Panc1 (cell line): ENCODE results near the gene PDCD2L. TPM values are rescaled to one million over a fixed set of nuclear protein-coding genes. Genes with fewer than 3 reads are reported as not detected.
"Not testable (repeated sequence)": the region's sequence is repeated elsewhere in the genome, so short reads cannot be mapped to it uniquely, and the experiment has no call there.

Experiments used
- ATAC-seq: fragments of 200-7000 bp; cut with Tn5 transposase; 2 replicates; pipeline ENCODE4 v1.9.1; 2020; ENCODE audit warnings: mild to moderate bottlenecking, moderate library complexity
- BruUV-seq: library from RNA; stranded (reverse); fragments of 400-500 nt; replicated peaks from 2 replicates; lab custom pipeline; 2021; lab: Mats Ljungman, UMichigan
- CTCF ChIA-PET: fragments of 300-600 bp; sonication (Branson Sonifier 250); formaldehyde crosslinking; loops from one replicate; lab custom pipeline; 2022; ENCODE audit warnings: antibody characterized with exemption; lab: Charles Lee
- POLR2A ChIA-PET: fragments of 300-600 bp; sonication (Branson Sonifier 250); formaldehyde crosslinking; loops from one replicate; lab custom pipeline; 2022; ENCODE audit warnings: antibody characterized with exemption; lab: Charles Lee
- DNase-seq: peaks from one replicate; pipeline ENCODE4 v3.0.0-alpha.2; 2010; ENCODE audit warnings: low read depth, low spot score
- H3K27ac ChIP-seq: 2 replicates; pipeline ENCODE4 v1.5.1; 2011; ENCODE audit warnings: mild to moderate bottlenecking, low read length, inconsistent platforms
- H3K27me3 ChIP-seq: fragments of 200-500 bp; sonication (Bioruptor generic); 2 replicates; pipeline ENCODE4 v1.6.0; 2014; ENCODE audit warnings: low read length, inconsistent platforms; ENCODE audit not compliant: control insufficient read depth, insufficient read depth
- H3K36me3 ChIP-seq: fragments of 200-500 bp; sonication (Bioruptor generic); 2 replicates; pipeline ENCODE4 v1.5.1; 2014; ENCODE audit warnings: inconsistent platforms, mild to moderate bottlenecking, low read length, moderate library complexity; ENCODE audit not compliant: control insufficient read depth, insufficient read depth
- H3K4me1 ChIP-seq: 2 replicates; pipeline ENCODE4 v1.5.1; 2011; ENCODE audit warnings: inconsistent platforms, mild to moderate bottlenecking, low read length, moderate library complexity; ENCODE audit not compliant: control insufficient read depth, insufficient read depth
- H3K4me3 ChIP-seq, 2 experiments: 2 replicates each; pipeline ENCODE4 v1.5.1; 2011 to 2012; ENCODE audit warnings: low read depth in 2 of 2, low read length in 2 of 2, mild to moderate bottlenecking in 2 of 2, inconsistent platforms in 1 of 2, moderate library complexity in 1 of 2
- H3K9me3 ChIP-seq: fragments of 200-500 bp; sonication (Bioruptor generic); 2 replicates; pipeline ENCODE4 v1.5.1; 2014; ENCODE audit warnings: low read depth, mild to moderate bottlenecking, inconsistent platforms, low read length, moderate library complexity; ENCODE audit not compliant: control insufficient read depth, insufficient read depth
- POLR2AphosphoS5 ChIP-seq: IDR thresholded peaks from 2 replicates; pipeline ENCODE4 v1.6.1; 2012; ENCODE audit warnings: mild to moderate bottlenecking, low read depth, low read length, moderate library complexity
- SIN3A ChIP-seq: IDR thresholded peaks from 2 replicates; pipeline ENCODE4 v1.6.1; 2012; ENCODE audit warnings: low read depth, mild to moderate bottlenecking, low read length, moderate library complexity, borderline replicate concordance; ENCODE audit not compliant: insufficient read depth
- TCF7L2 ChIP-seq: IDR thresholded peaks from 2 replicates; pipeline ENCODE4 v1.6.1; 2011; ENCODE audit warnings: mild to moderate bottlenecking, low read depth, low read length, inconsistent platforms
- in situ Hi-C: cut with HindIII; loops from 2 replicates; pipeline ENCODE4 v1.10.0; 2016; ENCODE audit warnings: low sequenced_read_pairs, low pct_unique_long_range_greater_than_20kb
- intact Hi-C: fragments of 100-400 bp; cut with micrococcal nuclease; formaldehyde crosslinking; loops from one replicate; pipeline ENCODE4 v1.10.0; 2022; ENCODE audit not compliant: unreplicated experiment
- total RNA-seq: library from RNA; stranded (reverse); gene quantifications from one replicate; pipeline ENCODE4 v1.2.1, GENCODE V29; 2021; ENCODE audit not compliant: unreplicated experiment
- TF ChIP-seq, protein P1 (sequence below): fragments of 450-650 bp; IDR thresholded peaks from 2 replicates; pipeline ENCODE4 v1.5.1; 2017; ENCODE audit warnings: mild to moderate bottlenecking
- TF ChIP-seq, protein P2 (sequence below), 2 experiments: IDR thresholded peaks; 2 replicates each; pipeline ENCODE4 v1.6.1; 2011 to 2012; ENCODE audit warnings: low read depth in 2 of 2, control low read depth in 1 of 2, low read length in 1 of 2, mild to moderate bottlenecking in 1 of 2, moderate library complexity in 1 of 2; ENCODE audit not compliant: insufficient read depth in 1 of 2

Gene PDCD2L
- total RNA-seq, 1 experiment from 2014 or later: 36.4 TPM

DNA sequence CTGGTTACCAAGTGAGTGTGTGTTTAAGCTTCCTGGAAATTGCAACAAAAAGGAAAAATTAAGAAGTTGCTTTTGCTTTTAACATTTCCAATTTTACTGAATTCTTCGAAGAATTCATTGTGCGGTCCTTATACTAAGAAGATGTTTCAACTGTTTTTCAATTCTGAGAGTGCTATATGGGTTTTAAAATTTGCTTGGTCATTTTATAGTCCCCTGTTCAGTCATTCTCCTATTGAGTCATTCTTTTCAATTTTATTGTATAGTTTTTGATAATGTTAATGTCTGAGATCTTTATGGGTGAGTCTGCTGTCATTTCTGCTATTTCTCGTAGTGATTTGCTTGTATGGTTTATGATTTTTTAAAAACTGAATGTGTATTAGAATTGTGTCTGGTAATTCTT is 50.5 kb downstream of the PDCD2L start:
- TF ChIP-seq POLR2AphosphoS5: no peak

DNA sequence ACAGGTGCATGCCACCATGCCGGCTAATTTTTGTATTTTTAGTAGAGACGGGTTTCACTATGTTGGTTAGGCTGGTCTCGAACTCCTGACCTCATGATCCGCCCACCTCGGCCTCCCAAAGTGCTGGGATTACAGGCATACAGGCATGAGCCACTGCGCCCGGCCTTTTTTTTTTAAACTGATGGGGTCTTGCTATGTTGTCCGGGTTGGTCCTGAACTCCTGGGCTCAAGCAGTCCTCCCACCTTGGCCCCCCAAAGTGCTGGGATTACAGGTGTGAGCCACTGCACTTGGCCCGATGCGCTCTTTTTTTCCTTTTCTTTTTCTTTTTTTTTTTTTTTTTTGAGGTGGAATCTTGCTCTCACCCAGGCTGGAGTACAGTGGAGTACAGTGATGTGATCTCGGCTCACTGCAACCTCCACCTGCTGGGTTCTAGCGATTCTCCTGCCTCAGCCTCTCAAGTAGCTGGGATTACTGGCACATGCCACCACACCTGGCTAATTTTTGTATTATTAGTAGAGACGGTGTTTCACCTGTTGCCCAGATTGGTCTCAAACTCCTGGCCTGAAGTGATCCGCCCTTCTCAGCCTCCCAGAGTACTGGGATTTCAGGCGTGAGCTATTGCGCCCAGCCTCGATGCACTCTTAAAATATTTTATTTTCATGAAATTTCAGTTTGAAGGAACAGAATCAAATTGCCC is 51.7 kb downstream of the PDCD2L start:
- H3K4me3 ChIP-seq, H3K9me3 ChIP-seq, POLR2A ChIA-PET, BruUV-seq, intact Hi-C loops, H3K4me1 ChIP-seq, in situ Hi-C loops, H3K27me3 ChIP-seq, CTCF ChIA-PET, DNase-seq, ATAC-seq, H3K27ac ChIP-seq: not testable (repeated sequence)
- H3K36me3 ChIP-seq: peaks cover 63% of the 10 kb centered on the region

More for the DNA sequence above, 50.5 kb downstream of the PDCD2L start:
- H3K27me3 ChIP-seq: no peaks in the 10 kb centered on the region
- in situ Hi-C loops: no loop called here
- H3K4me3 ChIP-seq: no peak overlapping the region
- no peaks in the 10 kb centered on the region for H3K9me3 ChIP-seq
- intact Hi-C loops: no loop called here
- POLR2A ChIA-PET: no interaction called here
- BruUV-seq: TSS peak; percentile 24
- no peak overlapping the region for H3K27ac ChIP-seq
- H3K4me1 ChIP-seq: no peaks in the 10 kb centered on the region
- CTCF ChIA-PET: interaction anchor here (0.6 kb wide), 1 partner anchor 11 kb away, joined by 10 read pairs; no protein-coding TSS in a partner anchor
- peaks cover 53% of the 10 kb centered on the region for H3K36me3 ChIP-seq
- DNase-seq: no peak
- no peak for ATAC-seq

DNA sequence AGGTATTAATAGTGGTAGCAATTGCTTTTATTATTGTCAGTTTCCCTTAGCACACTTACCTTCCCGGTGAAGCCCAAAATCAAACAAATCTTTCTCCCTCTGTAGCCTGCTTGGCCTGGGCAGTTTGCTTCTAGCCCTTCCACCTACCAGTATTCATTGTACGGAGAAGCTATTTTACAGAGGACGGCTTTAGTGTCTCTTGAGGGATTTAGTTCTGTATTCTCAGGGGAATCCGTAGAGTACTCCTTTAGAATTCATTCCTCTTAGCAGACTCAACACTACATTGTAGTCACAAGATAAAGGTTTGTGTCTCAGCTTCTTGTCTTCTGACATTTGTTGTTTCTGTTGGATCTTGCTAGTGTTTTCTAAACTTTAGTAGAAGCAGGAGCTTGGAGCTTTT is 53.2 kb downstream of the PDCD2L start:
- no TSS peak for BruUV-seq

More for the DNA sequence above, 53.2 kb downstream of the PDCD2L start:
- ChIA-PET CTCF (no interaction called here), POLR2A (interaction anchor here (0.6 to 1.0 kb wide), 3 partner anchors 29 to 152 kb away, joined by 3 to 5 read pairs (median 4); partner anchors contain the start of gene UBA2)
- DNase-seq (no peak), ATAC-seq (no peak)
- TF ChIP-seq, protein P1, sequence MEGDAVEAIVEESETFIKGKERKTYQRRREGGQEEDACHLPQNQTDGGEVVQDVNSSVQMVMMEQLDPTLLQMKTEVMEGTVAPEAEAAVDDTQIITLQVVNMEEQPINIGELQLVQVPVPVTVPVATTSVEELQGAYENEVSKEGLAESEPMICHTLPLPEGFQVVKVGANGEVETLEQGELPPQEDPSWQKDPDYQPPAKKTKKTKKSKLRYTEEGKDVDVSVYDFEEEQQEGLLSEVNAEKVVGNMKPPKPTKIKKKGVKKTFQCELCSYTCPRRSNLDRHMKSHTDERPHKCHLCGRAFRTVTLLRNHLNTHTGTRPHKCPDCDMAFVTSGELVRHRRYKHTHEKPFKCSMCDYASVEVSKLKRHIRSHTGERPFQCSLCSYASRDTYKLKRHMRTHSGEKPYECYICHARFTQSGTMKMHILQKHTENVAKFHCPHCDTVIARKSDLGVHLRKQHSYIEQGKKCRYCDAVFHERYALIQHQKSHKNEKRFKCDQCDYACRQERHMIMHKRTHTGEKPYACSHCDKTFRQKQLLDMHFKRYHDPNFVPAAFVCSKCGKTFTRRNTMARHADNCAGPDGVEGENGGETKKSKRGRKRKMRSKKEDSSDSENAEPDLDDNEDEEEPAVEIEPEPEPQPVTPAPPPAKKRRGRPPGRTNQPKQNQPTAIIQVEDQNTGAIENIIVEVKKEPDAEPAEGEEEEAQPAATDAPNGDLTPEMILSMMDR: no peak
- TF ChIP-seq, protein P2, sequence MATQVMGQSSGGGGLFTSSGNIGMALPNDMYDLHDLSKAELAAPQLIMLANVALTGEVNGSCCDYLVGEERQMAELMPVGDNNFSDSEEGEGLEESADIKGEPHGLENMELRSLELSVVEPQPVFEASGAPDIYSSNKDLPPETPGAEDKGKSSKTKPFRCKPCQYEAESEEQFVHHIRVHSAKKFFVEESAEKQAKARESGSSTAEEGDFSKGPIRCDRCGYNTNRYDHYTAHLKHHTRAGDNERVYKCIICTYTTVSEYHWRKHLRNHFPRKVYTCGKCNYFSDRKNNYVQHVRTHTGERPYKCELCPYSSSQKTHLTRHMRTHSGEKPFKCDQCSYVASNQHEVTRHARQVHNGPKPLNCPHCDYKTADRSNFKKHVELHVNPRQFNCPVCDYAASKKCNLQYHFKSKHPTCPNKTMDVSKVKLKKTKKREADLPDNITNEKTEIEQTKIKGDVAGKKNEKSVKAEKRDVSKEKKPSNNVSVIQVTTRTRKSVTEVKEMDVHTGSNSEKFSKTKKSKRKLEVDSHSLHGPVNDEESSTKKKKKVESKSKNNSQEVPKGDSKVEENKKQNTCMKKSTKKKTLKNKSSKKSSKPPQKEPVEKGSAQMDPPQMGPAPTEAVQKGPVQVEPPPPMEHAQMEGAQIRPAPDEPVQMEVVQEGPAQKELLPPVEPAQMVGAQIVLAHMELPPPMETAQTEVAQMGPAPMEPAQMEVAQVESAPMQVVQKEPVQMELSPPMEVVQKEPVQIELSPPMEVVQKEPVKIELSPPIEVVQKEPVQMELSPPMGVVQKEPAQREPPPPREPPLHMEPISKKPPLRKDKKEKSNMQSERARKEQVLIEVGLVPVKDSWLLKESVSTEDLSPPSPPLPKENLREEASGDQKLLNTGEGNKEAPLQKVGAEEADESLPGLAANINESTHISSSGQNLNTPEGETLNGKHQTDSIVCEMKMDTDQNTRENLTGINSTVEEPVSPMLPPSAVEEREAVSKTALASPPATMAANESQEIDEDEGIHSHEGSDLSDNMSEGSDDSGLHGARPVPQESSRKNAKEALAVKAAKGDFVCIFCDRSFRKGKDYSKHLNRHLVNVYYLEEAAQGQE (IDR thresholded peaks at IDR 0.05; ENCODE audit: insufficient read depth in 1 of 2, low read depth in 2 of 2, low read length in 1 of 2): no peak
- TF ChIP-seq POLR2AphosphoS5 (no peak), SIN3A (no peak), TCF7L2 (no peak)
- Histone ChIP-seq H3K27ac (no peak overlapping the region), H3K27me3 (no peaks in the 10 kb centered on the region), H3K4me3 (no peak overlapping the region), H3K4me1 (no peaks in the 10 kb centered on the region), H3K9me3 (no peaks in the 10 kb centered on the region), H3K36me3 (peaks cover 66% of the 10 kb centered on the region)
- in situ Hi-C loops: no loop called here
- intact Hi-C loops: no loop called here
